ENCODE measurements around the gene VAT1L. TPM values are rescaled to one million over a fixed set of nuclear protein-coding genes. Genes with fewer than 3 reads are reported as not detected.

VAT1L gene
- total RNA-seq, 1 experiment from 2014 or later: 19.1 TPM

DNA sequence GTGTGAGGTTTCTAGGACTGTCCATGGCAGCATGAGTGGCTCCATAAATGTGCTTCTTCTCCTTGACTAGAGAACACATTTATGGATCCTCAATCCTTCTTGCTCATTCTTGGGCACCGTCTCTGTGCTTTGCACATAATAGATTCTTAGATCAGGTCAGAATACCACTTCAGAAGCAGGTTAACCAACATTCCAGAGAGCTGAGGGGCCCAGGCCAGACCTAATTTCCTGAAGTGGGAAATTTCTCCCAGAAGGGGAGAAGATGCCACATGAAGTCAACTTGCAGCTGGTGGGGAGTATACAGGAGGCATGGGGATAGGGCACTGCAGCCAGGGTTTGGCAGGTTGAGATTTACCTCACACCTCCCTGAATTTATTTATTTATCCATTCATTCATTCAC lies 24.4 kb upstream of the VAT1L start:
- no peak overlapping the region for H3K27ac Mint-ChIP-seq
- no peak for DNase-seq (ENCODE audit: low spot score)
- no peaks in the 10 kb centered on the region for H3K36me3 Mint-ChIP-seq
- H3K27me3 Mint-ChIP-seq (ENCODE audit: low read depth): no peaks in the 10 kb centered on the region; the same call in 1 of the 2 replicates
- H3K9me3 Mint-ChIP-seq: peaks cover 1% of the 10 kb centered on the region
- CTCF ChIA-PET: no interaction called here
- no peak for ATAC-seq
- H3K4me3 Mint-ChIP-seq: no peak overlapping the region
- POLR2A ChIA-PET: no interaction called here
- H3K4me1 Mint-ChIP-seq: no peaks in the 10 kb centered on the region
- TF ChIP-seq, protein P1, sequence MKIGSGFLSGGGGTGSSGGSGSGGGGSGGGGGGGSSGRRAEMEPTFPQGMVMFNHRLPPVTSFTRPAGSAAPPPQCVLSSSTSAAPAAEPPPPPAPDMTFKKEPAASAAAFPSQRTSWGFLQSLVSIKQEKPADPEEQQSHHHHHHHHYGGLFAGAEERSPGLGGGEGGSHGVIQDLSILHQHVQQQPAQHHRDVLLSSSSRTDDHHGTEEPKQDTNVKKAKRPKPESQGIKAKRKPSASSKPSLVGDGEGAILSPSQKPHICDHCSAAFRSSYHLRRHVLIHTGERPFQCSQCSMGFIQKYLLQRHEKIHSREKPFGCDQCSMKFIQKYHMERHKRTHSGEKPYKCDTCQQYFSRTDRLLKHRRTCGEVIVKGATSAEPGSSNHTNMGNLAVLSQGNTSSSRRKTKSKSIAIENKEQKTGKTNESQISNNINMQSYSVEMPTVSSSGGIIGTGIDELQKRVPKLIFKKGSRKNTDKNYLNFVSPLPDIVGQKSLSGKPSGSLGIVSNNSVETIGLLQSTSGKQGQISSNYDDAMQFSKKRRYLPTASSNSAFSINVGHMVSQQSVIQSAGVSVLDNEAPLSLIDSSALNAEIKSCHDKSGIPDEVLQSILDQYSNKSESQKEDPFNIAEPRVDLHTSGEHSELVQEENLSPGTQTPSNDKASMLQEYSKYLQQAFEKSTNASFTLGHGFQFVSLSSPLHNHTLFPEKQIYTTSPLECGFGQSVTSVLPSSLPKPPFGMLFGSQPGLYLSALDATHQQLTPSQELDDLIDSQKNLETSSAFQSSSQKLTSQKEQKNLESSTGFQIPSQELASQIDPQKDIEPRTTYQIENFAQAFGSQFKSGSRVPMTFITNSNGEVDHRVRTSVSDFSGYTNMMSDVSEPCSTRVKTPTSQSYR (CRISPR knock-in tag; IDR thresholded peaks at IDR 0.05): no peak
- TF ChIP-seq MYBL2 (CRISPR knock-in tag; IDR thresholded peaks at IDR 0.05) (no peak), IRF1 (CRISPR knock-in tag; IDR thresholded peaks at IDR 0.05) (no peak), ZNF232 (CRISPR knock-in tag; IDR thresholded peaks at IDR 0.05) (no peak), FOXK1 (CRISPR knock-in tag; IDR thresholded peaks at IDR 0.05) (no peak), ZNF219 (CRISPR knock-in tag; IDR thresholded peaks at IDR 0.05; ENCODE audit: borderline replicate concordance) (no peak), ATF2 (CRISPR knock-in tag; IDR thresholded peaks at IDR 0.05; ENCODE audit: borderline replicate concordance, low read depth) (no peak), SMAD4 (CRISPR knock-in tag; IDR thresholded peaks at IDR 0.05) (no peak), FOXP1 (CRISPR knock-in tag; IDR thresholded peaks at IDR 0.05; ENCODE audit: borderline replicate concordance) (no peak), RORB (CRISPR knock-in tag; IDR thresholded peaks at IDR 0.05) (no peak)
- TF ChIP-seq, protein P2, sequence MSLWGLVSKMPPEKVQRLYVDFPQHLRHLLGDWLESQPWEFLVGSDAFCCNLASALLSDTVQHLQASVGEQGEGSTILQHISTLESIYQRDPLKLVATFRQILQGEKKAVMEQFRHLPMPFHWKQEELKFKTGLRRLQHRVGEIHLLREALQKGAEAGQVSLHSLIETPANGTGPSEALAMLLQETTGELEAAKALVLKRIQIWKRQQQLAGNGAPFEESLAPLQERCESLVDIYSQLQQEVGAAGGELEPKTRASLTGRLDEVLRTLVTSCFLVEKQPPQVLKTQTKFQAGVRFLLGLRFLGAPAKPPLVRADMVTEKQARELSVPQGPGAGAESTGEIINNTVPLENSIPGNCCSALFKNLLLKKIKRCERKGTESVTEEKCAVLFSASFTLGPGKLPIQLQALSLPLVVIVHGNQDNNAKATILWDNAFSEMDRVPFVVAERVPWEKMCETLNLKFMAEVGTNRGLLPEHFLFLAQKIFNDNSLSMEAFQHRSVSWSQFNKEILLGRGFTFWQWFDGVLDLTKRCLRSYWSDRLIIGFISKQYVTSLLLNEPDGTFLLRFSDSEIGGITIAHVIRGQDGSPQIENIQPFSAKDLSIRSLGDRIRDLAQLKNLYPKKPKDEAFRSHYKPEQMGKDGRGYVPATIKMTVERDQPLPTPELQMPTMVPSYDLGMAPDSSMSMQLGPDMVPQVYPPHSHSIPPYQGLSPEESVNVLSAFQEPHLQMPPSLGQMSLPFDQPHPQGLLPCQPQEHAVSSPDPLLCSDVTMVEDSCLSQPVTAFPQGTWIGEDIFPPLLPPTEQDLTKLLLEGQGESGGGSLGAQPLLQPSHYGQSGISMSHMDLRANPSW (CRISPR knock-in tag; conservative IDR thresholded peaks at IDR 0.05; ENCODE audit: low read depth): no peak
- TF ChIP-seq, protein P3, sequence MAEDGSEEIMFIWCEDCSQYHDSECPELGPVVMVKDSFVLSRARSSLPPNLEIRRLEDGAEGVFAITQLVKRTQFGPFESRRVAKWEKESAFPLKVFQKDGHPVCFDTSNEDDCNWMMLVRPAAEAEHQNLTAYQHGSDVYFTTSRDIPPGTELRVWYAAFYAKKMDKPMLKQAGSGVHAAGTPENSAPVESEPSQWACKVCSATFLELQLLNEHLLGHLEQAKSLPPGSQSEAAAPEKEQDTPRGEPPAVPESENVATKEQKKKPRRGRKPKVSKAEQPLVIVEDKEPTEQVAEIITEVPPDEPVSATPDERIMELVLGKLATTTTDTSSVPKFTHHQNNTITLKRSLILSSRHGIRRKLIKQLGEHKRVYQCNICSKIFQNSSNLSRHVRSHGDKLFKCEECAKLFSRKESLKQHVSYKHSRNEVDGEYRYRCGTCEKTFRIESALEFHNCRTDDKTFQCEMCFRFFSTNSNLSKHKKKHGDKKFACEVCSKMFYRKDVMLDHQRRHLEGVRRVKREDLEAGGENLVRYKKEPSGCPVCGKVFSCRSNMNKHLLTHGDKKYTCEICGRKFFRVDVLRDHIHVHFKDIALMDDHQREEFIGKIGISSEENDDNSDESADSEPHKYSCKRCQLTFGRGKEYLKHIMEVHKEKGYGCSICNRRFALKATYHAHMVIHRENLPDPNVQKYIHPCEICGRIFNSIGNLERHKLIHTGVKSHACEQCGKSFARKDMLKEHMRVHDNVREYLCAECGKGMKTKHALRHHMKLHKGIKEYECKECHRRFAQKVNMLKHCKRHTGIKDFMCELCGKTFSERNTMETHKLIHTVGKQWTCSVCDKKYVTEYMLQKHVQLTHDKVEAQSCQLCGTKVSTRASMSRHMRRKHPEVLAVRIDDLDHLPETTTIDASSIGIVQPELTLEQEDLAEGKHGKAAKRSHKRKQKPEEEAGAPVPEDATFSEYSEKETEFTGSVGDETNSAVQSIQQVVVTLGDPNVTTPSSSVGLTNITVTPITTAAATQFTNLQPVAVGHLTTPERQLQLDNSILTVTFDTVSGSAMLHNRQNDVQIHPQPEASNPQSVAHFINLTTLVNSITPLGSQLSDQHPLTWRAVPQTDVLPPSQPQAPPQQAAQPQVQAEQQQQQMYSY (CRISPR knock-in tag; IDR thresholded peaks at IDR 0.05): no peak

GRCh38 chr16:77767211-77767610 lies 21.2 kb upstream of the VAT1L start:
- no peaks in the 10 kb centered on the region for H3K27me3 Mint-ChIP-seq (ENCODE audit: low read depth)
- no peaks in the 10 kb centered on the region for H3K4me1 Mint-ChIP-seq
- no peak for ATAC-seq
- DNase-seq (ENCODE audit: low spot score): no peak
- no peaks in the 10 kb centered on the region for H3K9me3 Mint-ChIP-seq
- H3K36me3 Mint-ChIP-seq: no peaks in the 10 kb centered on the region
- ChIA-PET CTCF (no interaction called here), POLR2A (no interaction called here)
- no peak overlapping the region for H3K4me3 Mint-ChIP-seq
- no peak for TF ChIP-seq KAT7 (CRISPR knock-in tag; IDR thresholded peaks at IDR 0.05; ENCODE audit: borderline replicate concordance)
- TF ChIP-seq FOXP4 (CRISPR knock-in tag; IDR thresholded peaks at IDR 0.05): no peak
- TF ChIP-seq, protein P4, sequence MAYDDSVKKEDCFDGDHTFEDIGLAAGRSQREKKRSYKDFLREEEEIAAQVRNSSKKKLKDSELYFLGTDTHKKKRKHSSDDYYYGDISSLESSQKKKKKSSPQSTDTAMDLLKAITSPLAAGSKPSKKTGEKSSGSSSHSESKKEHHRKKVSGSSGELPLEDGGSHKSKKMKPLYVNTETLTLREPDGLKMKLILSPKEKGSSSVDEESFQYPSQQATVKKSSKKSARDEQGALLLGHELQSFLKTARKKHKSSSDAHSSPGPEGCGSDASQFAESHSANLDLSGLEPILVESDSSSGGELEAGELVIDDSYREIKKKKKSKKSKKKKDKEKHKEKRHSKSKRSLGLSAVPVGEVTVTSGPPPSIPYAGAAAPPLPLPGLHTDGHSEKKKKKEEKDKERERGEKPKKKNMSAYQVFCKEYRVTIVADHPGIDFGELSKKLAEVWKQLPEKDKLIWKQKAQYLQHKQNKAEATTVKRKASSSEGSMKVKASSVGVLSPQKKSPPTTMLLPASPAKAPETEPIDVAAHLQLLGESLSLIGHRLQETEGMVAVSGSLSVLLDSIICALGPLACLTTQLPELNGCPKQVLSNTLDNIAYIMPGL (CRISPR knock-in tag; IDR thresholded peaks at IDR 0.05): no peak
- no peak for TF ChIP-seq IRF1 (CRISPR knock-in tag; IDR thresholded peaks at IDR 0.05)
- TF ChIP-seq ZNF423 (CRISPR knock-in tag; IDR thresholded peaks at IDR 0.05): no peak
- TF ChIP-seq TEAD1 (CRISPR knock-in tag; IDR thresholded peaks at IDR 0.05): no peak
- TF ChIP-seq TCF7 (CRISPR knock-in tag; IDR thresholded peaks at IDR 0.05; ENCODE audit: low read depth): no peak
- no peak overlapping the region for H3K27ac Mint-ChIP-seq
